Left ventricle myocardium inferior (tissue), 1 donor: ENCODE measurements around the gene COL24A1. TPM values are rescaled to one million over a fixed set of nuclear protein-coding genes. Genes with fewer than 3 reads are reported as not detected.
"Not testable (repeated sequence)": the region's sequence is repeated elsewhere in the genome, so short reads cannot be mapped to it uniquely, and the experiment has no call there.

ENCODE experiments used
- DNase-seq: peaks from one replicate; pipeline ENCODE4 v3.0.0-alpha.2; 2020
- H3K27ac ChIP-seq: fragments of 200-600 bp; replicated peaks from 2 replicates; pipeline ENCODE4 v1.8.0; 2021
- H3K27me3 ChIP-seq: fragments of 200-600 bp; 2 replicates; pipeline ENCODE4 v1.8.0; 2021; ENCODE audit warnings: low read depth
- H3K36me3 ChIP-seq: fragments of 200-600 bp; 2 replicates; pipeline ENCODE4 v1.8.0; 2021
- H3K4me1 ChIP-seq: fragments of 200-600 bp; 2 replicates; pipeline ENCODE4 v1.8.0; 2021
- H3K4me3 ChIP-seq: fragments of 200-600 bp; 2 replicates; pipeline ENCODE4 v1.8.0; 2021; ENCODE audit warnings: mild to moderate bottlenecking, moderate library complexity
- H3K9me3 ChIP-seq: fragments of 200-600 bp; replicated peaks from 2 replicates; pipeline ENCODE4 v1.8.0; 2021
- intact Hi-C: fragments of 100-400 bp; cut with micrococcal nuclease; formaldehyde crosslinking; loops from one replicate; pipeline ENCODE4 v1.11.0; 2022
- total RNA-seq: library from RNA; stranded (reverse); fragmentation: NEBNext Ultra II Directional; extraction: Animal tissue kit (Norgen Biotek cat#: 25700); gene quantifications from one replicate; pipeline ENCODE4 v1.2.1, GENCODE V29; 2021
- TF ChIP-seq, protein P1 (sequence below): fragments of 200-600 bp; IDR thresholded peaks from 2 replicates; pipeline ENCODE4 v1.8.0; 2021; ENCODE audit warnings: antibody characterized with exemption, mild to moderate bottlenecking, borderline replicate concordance
- donor health status: DM: no; HTN: yes; CAD: no; lungs with severe emphysema.

COL24A1 gene
- total RNA-seq, 1 donor from 2014 or later, result 0.74 TPM

DNA sequence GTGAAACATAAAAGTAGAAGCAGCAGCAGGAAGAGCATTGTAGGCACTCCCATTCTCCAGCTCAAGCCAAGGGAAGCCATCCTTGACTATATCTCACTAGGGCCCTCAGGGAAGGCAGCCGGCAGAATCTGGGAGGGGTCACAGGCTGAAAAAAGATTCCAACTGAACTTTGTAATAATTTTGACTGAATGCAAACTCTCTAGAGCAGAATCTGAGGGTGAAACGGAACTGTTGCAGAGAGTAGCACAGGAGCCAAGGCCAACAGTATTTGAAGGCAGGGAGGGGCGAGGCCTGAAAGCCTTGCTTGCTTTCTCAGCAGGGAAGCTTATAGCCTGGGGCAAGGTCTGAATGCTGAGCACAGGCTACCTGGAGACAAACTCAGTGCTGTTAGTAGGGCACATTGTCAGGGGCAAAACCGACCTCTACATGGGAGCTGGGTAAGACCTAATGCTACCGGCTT, 180.6 kb downstream of the COL24A1 start:
- no peak for DNase-seq
- no peak overlapping the region for H3K27ac ChIP-seq
- peaks cover 6% of the 10 kb centered on the region for H3K4me1 ChIP-seq
- no peak overlapping the region for H3K4me3 ChIP-seq
- no peaks in the 10 kb centered on the region for H3K27me3 ChIP-seq
- H3K9me3 ChIP-seq, result peaks cover 27% of the 10 kb centered on the region
- intact Hi-C loops, result no loop called here
- no peaks in the 10 kb centered on the region for H3K36me3 ChIP-seq
- TF ChIP-seq, protein P1, sequence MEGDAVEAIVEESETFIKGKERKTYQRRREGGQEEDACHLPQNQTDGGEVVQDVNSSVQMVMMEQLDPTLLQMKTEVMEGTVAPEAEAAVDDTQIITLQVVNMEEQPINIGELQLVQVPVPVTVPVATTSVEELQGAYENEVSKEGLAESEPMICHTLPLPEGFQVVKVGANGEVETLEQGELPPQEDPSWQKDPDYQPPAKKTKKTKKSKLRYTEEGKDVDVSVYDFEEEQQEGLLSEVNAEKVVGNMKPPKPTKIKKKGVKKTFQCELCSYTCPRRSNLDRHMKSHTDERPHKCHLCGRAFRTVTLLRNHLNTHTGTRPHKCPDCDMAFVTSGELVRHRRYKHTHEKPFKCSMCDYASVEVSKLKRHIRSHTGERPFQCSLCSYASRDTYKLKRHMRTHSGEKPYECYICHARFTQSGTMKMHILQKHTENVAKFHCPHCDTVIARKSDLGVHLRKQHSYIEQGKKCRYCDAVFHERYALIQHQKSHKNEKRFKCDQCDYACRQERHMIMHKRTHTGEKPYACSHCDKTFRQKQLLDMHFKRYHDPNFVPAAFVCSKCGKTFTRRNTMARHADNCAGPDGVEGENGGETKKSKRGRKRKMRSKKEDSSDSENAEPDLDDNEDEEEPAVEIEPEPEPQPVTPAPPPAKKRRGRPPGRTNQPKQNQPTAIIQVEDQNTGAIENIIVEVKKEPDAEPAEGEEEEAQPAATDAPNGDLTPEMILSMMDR, result no peak

DNA sequence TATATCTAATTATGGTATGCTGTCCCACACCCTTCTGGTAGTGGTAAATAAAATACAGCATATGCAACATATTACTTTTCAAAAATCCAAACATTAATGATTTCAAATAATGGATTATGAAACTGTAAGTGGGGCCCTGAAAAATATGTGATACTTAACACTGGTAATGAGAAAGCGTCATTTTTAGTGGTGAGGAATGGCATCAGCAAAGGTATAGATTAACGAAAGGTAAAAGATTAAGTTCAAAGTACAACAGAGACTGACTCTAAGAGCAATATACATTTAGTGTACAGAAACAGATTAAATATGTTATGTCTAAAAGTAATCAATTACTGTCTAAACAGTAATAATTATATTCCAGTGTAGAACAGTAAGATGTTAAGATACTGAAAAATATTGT, 194.1 kb downstream of the COL24A1 start:
- Histone ChIP-seq H3K27me3 (no peaks in the 10 kb centered on the region), H3K4me1 (no peaks in the 10 kb centered on the region), H3K4me3 (no peak overlapping the region), H3K27ac (no peak overlapping the region), H3K36me3 (no peaks in the 10 kb centered on the region), H3K9me3 (no peaks in the 10 kb centered on the region)
- DNase-seq, result no peak
- TF ChIP-seq, protein P1, result no peak
- intact Hi-C loops, result no loop called here

DNA sequence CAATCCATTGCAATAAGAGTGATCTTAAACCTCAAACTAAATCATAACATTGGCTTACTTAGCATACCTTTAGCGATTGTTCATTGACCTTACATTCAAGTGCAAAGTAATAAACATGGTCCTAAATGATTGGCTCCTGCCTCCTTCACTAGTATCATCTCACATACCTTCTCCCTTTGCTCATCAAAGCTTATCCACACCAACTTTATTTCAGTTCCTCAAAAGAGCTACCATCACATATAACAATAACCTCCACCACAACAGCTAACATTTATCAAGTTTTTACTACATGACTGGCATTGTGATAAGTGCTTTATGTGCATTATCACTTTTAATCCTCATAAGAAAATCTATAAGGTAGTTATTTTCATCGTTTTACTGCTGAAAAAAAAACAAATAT, 198.8 kb downstream of the COL24A1 start:
- peaks cover 2% of the 10 kb centered on the region for H3K9me3 ChIP-seq
- H3K4me1 ChIP-seq, result no peaks in the 10 kb centered on the region
- no peaks in the 10 kb centered on the region for H3K27me3 ChIP-seq
- H3K27ac ChIP-seq, result no peak overlapping the region
- DNase-seq, result no peak
- no peaks in the 10 kb centered on the region for H3K36me3 ChIP-seq
- intact Hi-C loops, result no loop called here
- TF ChIP-seq, protein P1, result no peak
- no peak overlapping the region for H3K4me3 ChIP-seq

DNA sequence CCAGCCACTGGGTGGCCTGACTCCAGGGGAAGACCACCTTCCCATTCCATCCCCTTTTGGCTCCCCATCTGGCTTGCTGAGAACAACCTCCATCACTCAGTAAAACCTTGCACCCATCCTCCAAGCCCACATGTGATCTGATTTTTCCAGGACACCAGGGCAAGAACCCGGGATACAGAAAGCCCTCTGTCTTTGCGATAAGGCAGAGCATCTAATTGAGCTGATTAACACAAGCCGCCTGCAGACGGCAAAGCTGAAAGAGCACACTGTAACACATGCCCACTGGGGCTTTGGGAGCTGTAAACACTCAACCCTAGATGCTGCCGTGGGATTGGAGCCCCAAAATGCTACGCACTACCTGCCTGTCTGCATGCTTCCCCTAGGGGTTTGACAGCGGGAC, 201.4 kb downstream of the COL24A1 start:
- H3K9me3 ChIP-seq, H3K36me3 ChIP-seq, H3K27me3 ChIP-seq, DNase-seq, H3K4me1 ChIP-seq, H3K27ac ChIP-seq, H3K4me3 ChIP-seq, intact Hi-C loops: not testable (repeated sequence)

DNA sequence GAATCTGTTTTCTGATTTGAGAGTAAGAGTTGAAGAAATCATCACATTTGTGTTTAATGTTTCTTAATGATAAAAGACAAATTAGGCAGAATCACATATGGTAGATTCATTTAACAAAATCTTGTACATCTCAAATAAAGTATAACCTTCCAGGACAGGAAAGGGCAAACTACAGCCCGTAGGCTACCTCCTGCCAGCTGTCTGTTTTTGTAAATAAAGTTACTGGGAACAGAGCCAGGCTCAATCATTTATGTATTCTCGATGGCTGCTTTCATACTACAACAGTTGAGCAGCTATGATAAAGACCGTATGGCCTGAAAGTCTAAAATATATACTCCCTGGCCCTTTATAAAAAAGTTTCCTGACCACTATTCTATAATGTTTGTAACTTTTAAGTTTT, 204.1 kb downstream of the COL24A1 start:
- Histone ChIP-seq H3K27ac (no peak overlapping the region), H3K27me3 (no peaks in the 10 kb centered on the region), H3K4me1 (no peaks in the 10 kb centered on the region), H3K9me3 (peaks cover 2% of the 10 kb centered on the region), H3K36me3 (no peaks in the 10 kb centered on the region), H3K4me3 (no peak overlapping the region)
- intact Hi-C loops, result no loop called here
- no peak for DNase-seq
- TF ChIP-seq, protein P1, result no peak

DNA sequence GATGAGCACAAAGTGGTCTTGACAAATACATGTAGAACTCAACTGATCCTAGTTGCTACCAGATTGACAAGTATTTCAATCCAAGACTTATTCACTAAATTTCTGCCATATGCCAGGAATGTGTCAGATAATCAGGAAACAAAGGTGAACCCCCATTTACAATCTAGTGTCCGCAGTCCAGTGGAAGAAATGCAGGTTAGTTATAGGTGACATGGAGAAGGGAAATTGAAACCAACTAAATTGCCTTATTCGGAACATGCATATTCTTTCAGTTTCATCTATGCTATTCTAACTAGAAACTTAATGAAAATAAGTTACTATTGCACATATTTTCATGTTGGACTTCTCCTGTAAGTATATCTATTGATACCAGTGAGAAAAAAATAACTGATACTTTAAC, 209.4 kb downstream of the COL24A1 start:
- no peak for DNase-seq
- Histone ChIP-seq H3K36me3 (no peaks in the 10 kb centered on the region), H3K27ac (no peak overlapping the region), H3K27me3 (no peaks in the 10 kb centered on the region), H3K4me3 (no peak overlapping the region), H3K4me1 (no peaks in the 10 kb centered on the region), H3K9me3 (no peaks in the 10 kb centered on the region)
- TF ChIP-seq, protein P1, result no peak
- intact Hi-C loops, result no loop called here
